NCI-H2171 treated with DMSO at 0.1 percent for 48 hours (cell line): ENCODE data around the gene PCDHGB4.
"Not testable (repeated sequence)": the region's sequence is repeated elsewhere in the genome, so short reads cannot be mapped to it uniquely, and the experiment has no call there.

Source experiments
- DNase-seq: peaks from one replicate; lab custom pipeline; 2025; lab: John Stamatoyannopoulos, UW

The PCDHGB4 gene

GRCh38 chr5:141398608-141399007, 11.1 kb downstream of the PCDHGB4 start:
- no peak for DNase-seq

DNA sequence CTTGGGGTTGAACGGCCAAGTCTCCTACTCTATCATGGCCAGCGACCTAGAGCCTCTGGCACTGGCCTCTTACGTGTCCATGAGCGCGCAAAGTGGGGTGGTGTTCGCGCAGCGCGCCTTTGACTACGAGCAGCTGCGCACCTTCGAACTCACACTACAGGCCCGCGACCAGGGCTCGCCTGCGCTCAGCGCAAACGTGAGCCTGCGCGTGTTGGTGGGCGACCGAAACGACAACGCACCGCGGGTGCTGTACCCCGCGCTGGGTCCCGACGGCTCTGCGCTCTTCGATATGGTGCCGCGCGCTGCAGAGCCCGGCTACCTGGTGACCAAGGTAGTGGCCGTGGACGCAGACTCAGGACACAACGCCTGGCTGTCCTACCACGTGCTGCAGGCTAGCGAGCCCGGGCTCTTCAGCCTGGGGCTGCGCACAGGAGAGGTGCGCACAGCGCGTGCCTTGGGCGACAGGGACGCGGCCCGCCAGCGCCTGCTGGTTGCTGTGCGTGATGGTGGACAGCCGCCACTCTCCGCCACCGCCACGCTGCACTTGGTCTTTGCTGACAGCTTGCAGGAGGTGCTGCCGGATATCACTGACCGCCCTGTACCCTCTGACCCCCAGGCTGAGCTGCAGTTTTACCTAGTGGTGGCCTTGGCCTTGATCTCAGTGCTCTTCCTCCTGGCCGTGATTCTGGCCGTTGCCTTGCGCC, 12.2 kb downstream of the PCDHGB4 start:
- DNase-seq, result no peak

DNA sequence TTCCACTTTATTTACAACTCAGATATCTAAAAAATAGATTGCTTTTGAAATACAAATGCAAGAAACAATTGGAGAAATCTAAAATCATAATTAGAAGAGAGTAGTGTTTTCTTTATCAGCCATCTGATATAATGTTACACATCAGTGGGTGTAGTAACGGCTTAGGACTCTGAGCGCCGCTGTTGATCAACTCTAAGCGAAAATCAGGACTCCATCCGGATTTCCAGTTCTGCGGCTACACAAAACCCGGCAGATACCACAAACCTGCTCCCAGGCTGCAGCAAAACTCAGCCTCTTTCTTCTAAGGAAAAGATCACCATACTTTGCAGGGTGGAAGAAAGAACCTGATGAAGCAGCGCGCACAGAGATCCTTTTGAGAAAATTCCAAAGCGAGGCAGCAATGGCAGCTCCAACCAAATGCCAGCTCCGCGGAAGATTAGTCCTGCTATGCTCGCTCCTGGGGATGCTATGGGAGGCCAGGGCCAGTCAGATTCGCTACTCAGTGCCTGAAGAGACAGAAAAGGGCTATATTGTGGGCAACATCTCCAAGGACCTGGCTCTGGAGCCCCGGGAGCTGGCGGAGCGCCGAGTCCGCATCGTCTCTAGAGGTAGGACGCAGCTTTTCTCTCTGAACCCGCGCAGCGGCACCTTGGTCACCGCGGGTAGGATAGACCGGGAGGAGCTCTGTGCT, 15.2 kb downstream of the PCDHGB4 start, which contains the start of gene PCDHGA9:
TSS of gene PCDHGA9 (plus strand) at position 226 of the 691 bp plus-strand sequence. CDS start at position 401, 175 bp downstream.
- peak; percentile 5 for DNase-seq

GRCh38 chr5:141403387-141403786, 15.9 kb downstream of the PCDHGB4 start:
- no peak for DNase-seq

DNA sequence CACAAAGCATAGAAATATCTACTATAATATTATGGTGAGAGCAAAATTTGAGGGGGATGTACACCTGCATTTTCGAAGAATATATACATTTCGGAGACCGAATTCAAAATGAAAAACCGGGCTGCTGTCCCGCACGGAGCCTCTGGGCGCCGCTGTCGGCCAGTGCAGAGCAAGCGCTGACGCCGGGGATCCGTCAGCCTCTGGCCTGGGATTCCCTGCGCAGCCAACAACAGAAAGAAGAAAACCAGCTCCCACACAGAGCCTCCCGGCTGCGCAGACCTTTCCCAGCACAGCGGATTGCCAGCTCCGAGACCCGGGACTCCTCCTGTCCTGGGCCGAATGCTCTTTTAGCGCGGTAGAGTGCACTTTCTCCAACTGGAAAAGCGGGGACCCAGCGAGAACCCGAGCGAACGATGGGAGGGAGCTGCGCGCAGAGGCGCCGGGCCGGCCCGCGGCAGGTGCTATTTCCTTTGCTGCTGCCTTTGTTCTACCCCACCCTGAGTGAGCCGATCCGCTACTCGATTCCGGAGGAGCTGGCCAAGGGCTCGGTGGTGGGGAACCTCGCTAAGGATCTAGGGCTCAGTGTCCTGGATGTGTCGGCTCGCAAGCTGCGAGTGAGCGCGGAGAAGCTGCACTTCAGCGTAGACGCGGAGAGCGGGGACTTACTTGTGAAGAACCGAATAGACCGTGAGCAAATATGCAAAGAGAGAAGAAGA, 20.4 kb downstream of the PCDHGB4 start, which contains the start of gene PCDHGB6:
TSS of gene PCDHGB6 (plus strand) at position 232 of the 716 bp plus-strand sequence. CDS start at position 414, 182 bp downstream.
- DNase-seq, result not testable (repeated sequence)

DNA sequence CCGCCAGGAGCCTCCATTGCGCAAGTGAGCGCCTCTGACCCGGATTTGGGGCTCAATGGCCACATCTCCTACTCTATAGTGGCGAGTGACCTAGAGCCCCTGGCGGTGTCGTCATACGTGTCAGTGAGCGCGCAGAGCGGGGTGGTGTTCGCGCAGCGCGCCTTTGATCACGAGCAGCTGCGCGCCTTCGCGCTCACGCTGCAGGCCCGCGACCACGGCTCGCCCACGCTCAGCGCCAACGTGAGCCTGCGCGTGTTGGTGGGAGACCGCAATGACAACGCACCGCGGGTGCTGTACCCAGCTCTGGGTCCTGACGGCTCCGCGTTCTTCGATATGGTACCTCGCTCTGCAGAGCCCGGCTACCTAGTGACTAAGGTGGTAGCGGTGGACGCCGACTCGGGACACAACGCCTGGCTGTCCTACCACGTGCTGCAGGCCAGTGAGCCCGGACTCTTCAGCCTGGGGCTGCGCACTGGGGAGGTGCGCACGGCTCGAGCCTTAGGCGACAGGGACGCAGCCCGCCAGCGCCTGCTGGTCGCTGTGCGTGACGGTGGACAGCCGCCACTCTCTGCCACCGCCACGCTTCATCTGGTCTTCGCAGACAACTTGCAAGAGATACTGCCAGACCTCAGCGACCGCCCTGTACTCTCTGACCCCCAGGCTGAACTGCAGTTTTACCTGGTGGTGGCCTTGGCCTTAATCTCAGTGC, 22.3 kb downstream of the PCDHGB4 start:
- DNase-seq, result no peak

- no peak for DNase-seq
These were observed 24.1 kb downstream of the PCDHGB4 start for GRCh38 chr5:141411575-141411974.

GRCh38 chr5:141412854-141413539, 25.5 kb downstream of the PCDHGB4 start, which contains the start of gene PCDHGA10:
TSS of gene PCDHGA10 (plus strand) at chr5:141412987. CDS start at chr5:141413176, 189 bp downstream.
- DNase-seq, result peak; percentile 72

- peak; percentile 18 for DNase-seq
These were observed 26.1 kb downstream of the PCDHGB4 start for GRCh38 chr5:141413540-141414069.

- DNase-seq, result not testable (repeated sequence)
These were observed 27.2 kb downstream of the PCDHGB4 start for GRCh38 chr5:141414548-141415274.

DNA sequence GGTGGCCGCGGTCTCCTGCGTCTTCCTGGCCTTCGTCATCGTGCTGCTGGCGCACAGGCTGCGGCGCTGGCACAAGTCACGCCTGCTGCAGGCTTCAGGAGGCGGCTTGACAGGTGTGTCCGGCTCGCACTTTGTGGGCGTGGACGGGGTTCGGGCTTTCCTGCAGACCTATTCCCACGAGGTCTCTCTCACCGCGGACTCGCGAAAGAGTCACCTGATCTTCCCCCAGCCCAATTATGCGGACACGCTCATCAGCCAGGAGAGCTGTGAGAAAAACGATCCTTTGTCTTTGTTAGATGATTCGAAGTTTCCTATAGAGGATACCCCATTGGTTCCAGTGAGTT, 27.7 kb downstream of the PCDHGB4 start:
- not testable (repeated sequence) for DNase-seq

GRCh38 chr5:141417494-141418172, 30.1 kb downstream of the PCDHGB4 start, which contains the start of gene PCDHGB7:
TSS of gene PCDHGB7 (plus strand) at chr5:141417677. CDS start at chr5:141417860, 183 bp downstream.
- not testable (repeated sequence) for DNase-seq

DNA sequence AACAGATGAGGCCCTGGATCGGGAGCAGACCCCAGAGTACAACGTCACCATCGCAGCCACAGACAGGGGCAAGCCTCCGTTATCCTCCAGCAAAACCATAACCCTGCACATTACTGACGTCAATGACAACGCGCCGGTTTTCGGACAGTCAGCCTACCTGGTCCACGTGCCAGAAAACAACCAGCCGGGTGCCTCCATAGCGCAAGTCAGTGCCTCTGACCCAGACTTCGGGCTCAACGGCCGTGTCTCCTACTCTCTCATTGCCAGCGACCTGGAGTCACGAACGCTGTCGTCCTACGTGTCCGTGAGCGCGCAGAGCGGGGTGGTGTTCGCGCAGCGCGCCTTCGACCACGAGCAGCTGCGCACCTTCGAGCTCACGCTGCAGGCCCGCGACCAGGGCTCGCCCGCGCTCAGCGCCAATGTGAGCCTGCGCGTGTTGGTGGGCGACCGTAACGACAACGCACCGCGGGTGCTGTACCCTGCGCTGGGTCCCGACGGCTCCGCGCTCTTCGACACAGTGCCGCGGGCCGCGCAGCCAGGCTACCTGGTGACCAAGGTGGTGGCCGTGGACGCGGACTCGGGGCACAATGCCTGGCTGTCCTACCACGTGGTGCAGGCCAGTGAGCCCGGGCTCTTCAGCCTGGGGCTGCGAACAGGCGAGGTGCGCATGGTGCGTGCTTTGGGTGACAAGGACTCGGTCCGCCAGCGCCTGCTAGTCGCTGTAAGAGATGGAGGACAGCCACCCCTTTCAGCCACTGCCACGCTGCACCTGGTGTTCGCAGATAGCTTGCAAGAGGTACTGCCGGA, 31.8 kb downstream of the PCDHGB4 start:
- DNase-seq, result no peak

- no peak for DNase-seq
These were observed 33.5 kb downstream of the PCDHGB4 start, which contains the start of gene PCDHGA11 for GRCh38 chr5:141420855-141421488. TSS of gene PCDHGA11 (plus strand) at chr5:141421051. CDS start at chr5:141421228, 177 bp downstream.

DNA sequence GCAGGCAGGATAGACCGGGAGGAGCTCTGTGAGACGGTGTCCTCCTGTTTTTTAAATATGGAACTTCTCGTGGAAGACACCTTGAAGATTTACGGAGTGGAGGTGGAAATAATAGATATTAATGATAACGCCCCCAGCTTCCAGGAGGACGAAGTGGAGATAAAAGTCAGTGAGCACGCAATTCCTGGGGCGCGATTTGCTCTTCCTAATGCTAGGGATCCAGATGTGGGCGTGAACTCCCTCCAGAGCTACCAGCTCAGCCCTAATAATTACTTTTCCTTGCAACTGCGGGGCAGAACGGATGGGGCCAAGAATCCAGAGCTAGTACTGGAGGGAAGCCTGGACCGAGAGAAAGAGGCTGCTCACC, 34.0 kb downstream of the PCDHGB4 start:
- no peak for DNase-seq

DNA sequence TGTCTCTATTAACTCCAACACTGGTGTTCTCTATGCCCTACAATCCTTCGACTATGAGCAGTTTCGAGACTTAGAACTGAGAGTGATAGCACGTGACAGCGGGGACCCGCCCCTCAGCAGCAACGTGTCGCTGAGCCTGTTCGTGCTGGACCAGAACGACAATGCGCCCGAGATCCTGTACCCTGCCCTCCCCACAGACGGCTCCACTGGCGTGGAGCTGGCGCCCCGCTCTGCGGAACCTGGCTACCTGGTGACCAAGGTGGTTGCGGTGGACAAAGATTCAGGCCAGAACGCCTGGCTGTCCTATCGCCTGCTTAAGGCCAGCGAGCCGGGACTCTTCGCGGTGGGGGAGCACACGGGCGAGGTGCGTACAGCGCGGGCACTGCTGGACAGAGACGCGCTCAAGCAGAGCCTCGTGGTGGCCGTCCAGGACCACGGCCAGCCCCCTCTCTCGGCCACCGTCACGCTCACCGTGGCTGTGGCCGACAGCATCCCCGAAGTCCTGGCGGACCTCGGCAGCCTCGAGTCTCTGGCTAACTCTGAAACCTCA, 35.3 kb downstream of the PCDHGB4 start:
- DNase-seq, result no peak

- DNase-seq, result no peak
These were observed 40.4 kb downstream of the PCDHGB4 start for GRCh38 chr5:141427783-141428426.
